Measurements from ENCODE around the gene INF2.
"Not testable (repeated sequence)": the region's sequence is repeated elsewhere in the genome, so short reads cannot be mapped to it uniquely, and the experiment has no call there.

The INF2 gene

DNA sequence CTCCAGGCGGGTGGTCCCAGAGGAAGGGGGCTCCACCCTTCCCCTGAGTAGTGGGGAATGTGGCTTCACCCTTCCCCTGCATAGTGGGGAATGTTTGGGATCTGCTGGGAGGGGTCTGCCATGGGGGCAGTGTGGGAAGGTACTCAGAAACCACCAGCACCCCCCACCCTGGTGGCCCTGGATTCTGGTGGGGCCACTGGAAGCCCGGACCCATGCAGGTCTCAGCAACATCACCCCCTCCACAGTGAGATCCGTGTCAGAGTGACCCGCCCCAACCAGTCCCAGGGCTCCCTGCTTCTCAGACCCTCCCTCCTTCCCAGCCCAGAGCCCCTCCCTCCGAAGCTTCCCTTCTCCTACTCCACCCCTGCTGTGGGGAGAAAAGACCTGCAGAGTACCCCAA, 30.3 kb upstream of the INF2 start:
- Histone ChIP-seq H3K4me1 (ENCODE audit: control insufficient read depth in 1 of 2, insufficient read depth in 1 of 2, low read depth in 1 of 2, low read length in 1 of 2) (no peaks in the 10 kb centered on the region), H3K9me3 (no peaks in the 10 kb centered on the region), H3K27ac (no peak overlapping the region), H3K27me3 (peaks cover 66% of the 10 kb centered on the region), H3K36me3 (no peaks in the 10 kb centered on the region), H3K4me3 (ENCODE audit: low read depth in 1 of 2, low read length in 1 of 2) (no peak overlapping the region)
- TF ChIP-seq, protein P1, sequence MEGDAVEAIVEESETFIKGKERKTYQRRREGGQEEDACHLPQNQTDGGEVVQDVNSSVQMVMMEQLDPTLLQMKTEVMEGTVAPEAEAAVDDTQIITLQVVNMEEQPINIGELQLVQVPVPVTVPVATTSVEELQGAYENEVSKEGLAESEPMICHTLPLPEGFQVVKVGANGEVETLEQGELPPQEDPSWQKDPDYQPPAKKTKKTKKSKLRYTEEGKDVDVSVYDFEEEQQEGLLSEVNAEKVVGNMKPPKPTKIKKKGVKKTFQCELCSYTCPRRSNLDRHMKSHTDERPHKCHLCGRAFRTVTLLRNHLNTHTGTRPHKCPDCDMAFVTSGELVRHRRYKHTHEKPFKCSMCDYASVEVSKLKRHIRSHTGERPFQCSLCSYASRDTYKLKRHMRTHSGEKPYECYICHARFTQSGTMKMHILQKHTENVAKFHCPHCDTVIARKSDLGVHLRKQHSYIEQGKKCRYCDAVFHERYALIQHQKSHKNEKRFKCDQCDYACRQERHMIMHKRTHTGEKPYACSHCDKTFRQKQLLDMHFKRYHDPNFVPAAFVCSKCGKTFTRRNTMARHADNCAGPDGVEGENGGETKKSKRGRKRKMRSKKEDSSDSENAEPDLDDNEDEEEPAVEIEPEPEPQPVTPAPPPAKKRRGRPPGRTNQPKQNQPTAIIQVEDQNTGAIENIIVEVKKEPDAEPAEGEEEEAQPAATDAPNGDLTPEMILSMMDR (IDR thresholded peaks at IDR 0.05) = no peak

DNA sequence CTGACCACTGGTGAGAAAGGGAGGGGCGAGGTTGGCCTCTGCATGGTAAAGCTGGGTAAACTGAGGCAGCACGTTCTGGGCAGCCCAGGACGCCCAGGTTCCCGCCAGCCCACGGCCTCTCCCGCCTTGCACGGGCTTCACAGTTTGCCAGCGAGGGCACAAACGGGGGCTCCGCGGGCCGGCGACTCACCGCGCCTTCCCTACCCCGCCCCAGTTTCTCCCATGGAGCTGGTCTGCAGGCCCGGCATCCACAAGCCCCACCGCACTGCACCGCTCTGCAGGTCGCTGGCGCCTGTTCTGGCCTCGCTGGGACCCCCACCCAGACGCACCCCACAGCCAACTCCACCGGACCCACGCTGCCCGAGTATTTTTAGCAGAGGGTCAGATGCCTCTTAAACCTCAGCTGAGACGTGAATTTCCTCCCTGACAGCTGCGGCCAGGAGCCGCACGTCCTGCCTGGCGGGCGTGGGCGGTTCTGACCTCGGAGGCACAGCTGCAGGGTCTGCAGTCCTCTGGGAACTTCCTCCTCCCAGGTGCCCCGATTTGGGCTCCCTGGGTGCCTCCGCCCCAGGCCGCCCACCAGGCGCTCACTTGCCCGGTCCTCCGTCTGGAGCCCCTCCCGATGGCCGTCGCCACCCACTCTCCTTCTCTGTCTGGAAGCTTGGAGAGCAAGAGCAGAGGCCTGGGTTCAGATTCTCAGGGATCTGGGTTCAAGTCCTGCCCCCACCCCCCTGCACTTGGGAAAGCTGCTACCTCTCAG, 29.5 kb upstream of the INF2 start:
- H3K9me3 ChIP-seq = no peaks in the 10 kb centered on the region
- no peak overlapping the region for H3K4me3 ChIP-seq (ENCODE audit: low read depth in 1 of 2, low read length in 1 of 2)
- no peak overlapping the region for H3K27ac ChIP-seq
- TF ChIP-seq, protein P1 (IDR thresholded peaks at IDR 0.05) = no peak
- H3K27me3 ChIP-seq = peaks cover 69% of the 10 kb centered on the region
- no peaks in the 10 kb centered on the region for H3K4me1 ChIP-seq (ENCODE audit: control insufficient read depth in 1 of 2, insufficient read depth in 1 of 2, low read depth in 1 of 2, low read length in 1 of 2)
- H3K36me3 ChIP-seq = no peaks in the 10 kb centered on the region

DNA sequence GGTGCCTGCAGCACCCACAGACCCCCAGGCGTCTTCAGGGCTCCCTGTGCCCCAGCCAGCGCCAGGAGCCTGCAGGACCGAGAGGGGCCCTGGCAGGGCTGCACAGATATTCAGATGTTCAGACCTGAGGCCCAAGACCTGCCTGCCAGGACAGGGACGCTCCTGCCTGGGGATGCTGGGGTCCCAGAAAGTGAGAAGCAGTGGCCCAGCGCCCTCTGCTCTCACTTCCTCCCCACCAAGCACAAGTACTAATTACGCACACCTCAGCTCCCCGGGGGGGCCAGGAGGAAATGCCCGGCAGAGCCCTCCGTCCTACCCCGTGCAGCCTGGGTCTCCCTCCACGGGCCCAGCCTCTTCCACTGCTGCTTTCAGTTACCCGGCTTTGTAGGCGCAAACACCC, 28.8 kb upstream of the INF2 start:
- Histone ChIP-seq H3K27me3 (peaks cover 75% of the 10 kb centered on the region), H3K9me3 (no peaks in the 10 kb centered on the region), H3K36me3 (no peaks in the 10 kb centered on the region), H3K27ac (no peak overlapping the region), H3K4me1 (ENCODE audit: control insufficient read depth in 1 of 2, insufficient read depth in 1 of 2, low read depth in 1 of 2, low read length in 1 of 2) (no peaks in the 10 kb centered on the region), H3K4me3 (ENCODE audit: low read depth in 1 of 2, low read length in 1 of 2) (no peak overlapping the region)
- TF ChIP-seq, protein P1 (IDR thresholded peaks at IDR 0.05) = no peak

DNA sequence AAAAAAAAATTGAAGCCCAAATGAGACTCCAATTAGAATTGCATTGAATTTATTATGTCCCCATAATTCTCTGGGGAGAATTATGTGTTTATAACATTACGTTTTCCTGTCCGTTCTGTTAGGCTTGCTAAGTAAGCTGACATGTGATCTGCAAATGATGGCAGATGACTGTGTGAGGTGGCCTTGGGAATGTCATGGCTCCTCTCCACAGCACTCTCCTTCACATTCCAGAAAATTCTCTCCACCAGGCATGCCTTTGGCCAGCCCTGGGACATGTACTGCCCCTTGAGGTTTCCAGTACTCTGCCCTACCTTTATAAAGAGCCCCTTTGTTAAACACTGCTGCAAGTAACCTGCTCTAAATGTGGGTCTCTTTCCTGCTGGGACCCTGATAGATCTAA, 28.3 kb upstream of the INF2 start:
- H3K9me3 ChIP-seq = no peaks in the 10 kb centered on the region
- H3K27ac ChIP-seq = no peak overlapping the region
- no peaks in the 10 kb centered on the region for H3K4me1 ChIP-seq (ENCODE audit: control insufficient read depth in 1 of 2, insufficient read depth in 1 of 2, low read depth in 1 of 2, low read length in 1 of 2)
- no peaks in the 10 kb centered on the region for H3K36me3 ChIP-seq
- peaks cover 78% of the 10 kb centered on the region for H3K27me3 ChIP-seq
- TF ChIP-seq, protein P1 (IDR thresholded peaks at IDR 0.05) = no peak
- H3K4me3 ChIP-seq (ENCODE audit: low read depth in 1 of 2, low read length in 1 of 2) = no peak overlapping the region

DNA sequence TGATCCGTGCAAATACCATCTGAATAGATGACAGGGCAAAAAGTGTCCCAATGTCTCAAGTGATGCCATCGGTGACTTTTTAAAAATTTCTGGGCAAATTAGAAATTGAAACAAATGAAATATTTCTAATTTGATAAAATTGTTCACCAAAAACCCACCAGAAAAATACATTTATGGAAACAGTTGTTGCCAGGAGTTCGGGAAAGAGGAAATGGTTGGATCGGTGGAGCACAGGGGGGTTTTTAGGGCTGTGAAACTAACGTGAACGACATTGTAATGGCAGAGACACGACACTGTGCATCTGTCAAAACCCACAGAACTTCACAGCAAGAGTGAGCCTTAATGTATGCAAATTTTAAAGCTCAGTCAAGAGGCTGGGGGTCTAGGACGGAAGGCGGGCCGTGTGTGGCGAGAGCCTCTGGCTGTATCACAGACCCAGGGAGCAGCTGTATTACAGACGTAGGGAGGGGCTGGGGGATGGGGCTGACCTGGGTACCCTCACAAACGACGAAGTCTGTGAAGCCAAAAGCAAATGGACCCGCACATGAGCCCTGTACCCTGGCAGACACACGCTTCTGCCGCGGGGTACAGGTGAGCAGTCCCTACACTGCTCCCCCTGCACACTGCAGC, 27.8 kb upstream of the INF2 start:
- not testable (repeated sequence) for H3K27ac ChIP-seq; H3K4me1 ChIP-seq (ENCODE audit: control insufficient read depth in 1 of 2, insufficient read depth in 1 of 2, low read depth in 1 of 2, low read length in 1 of 2); H3K9me3 ChIP-seq; H3K4me3 ChIP-seq (ENCODE audit: low read depth in 1 of 2, low read length in 1 of 2); H3K36me3 ChIP-seq
- H3K27me3 ChIP-seq = peaks cover 77% of the 10 kb centered on the region

DNA sequence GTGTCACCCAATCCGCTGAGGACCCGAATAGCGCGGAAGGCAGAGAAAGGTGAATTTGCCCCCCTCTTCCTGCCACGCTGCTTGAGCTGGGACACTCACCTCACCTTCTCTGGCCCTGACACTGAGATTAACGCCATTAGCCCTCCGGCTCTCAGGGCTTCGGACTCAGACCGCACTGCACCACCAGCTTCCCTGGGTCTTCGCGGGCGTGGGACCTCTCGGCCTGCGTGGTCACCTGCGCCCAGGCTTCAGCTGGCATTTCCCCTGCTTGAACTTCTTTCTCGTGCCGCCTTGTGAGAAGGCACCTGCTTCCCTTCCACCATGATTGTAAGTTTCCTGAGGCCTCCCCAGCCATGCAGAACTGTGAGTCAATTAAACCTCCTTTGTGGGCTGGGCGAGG, 26.9 kb upstream of the INF2 start:
- H3K36me3 ChIP-seq; H3K4me3 ChIP-seq (ENCODE audit: low read depth in 1 of 2, low read length in 1 of 2); H3K27ac ChIP-seq; H3K9me3 ChIP-seq; H3K4me1 ChIP-seq (ENCODE audit: control insufficient read depth in 1 of 2, insufficient read depth in 1 of 2, low read depth in 1 of 2, low read length in 1 of 2): not testable (repeated sequence)
- H3K27me3 ChIP-seq = peaks cover 70% of the 10 kb centered on the region

Data from neutrophil (primary cell).